Measurements from ENCODE around the gene CCNB3.
"Not testable (repeated sequence)": the region's sequence is repeated elsewhere in the genome, so short reads cannot be mapped to it uniquely, and the experiment has no call there.

CCNB3 gene

GRCh38 chrX:50204364-50204899 lies at the start of gene CCNB3:
Gene CCNB3 (plus strand): TSS chrX:50204765. CDS start chrX:50285164, 80,399 bp downstream.
- no peak for DNase-seq (ENCODE audit: low read depth, low spot score)

DNA sequence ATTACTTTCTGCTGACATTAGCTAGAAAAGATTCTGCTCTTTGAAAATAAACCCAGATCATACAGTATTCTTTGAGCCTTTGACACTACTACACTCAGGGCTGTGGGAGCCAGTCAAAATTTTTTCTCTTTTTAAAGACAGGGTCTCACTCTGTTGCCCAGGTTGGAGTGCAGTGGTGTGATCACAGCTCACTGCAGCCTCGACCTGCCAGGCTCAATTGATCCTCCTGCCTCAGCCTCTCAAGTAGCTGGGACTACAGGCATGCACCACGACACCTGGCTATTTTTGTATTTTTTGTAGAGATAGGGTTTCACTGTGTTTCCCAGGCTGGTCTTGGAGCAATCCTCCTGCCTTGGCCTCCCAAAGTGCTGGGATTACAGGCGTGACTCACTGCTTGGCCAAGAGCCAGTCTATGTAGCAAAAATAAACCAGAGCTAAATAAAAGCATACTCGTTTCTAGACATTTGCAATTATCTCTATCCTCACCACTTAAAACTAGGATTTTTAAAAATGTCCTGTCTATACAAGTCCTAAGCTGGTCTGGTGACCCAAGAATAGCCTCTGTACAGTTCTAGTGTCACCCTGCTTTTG lies 46.9 kb upstream of the CCNB3 start:
- DNase-seq (ENCODE audit: low read depth, low spot score), result no peak

DNA sequence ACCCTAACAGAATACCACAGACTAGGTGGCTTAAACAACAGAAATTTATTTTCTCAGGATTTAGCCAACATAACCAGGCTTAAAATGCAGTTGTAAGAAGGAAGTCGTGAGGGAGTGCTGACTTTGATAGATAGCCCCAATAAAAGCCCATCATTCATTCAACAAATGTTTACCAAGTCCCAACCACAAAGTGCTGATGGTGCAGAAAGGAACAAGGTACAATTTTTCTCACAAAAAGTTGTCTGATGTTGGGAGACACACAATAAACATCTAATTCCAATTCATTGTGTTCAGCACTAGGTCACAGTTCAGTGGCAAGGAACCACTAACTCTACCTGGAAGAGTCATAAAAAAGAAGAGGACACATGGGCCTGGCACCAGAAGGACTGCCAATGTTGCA lies 46.0 kb upstream of the CCNB3 start:
- no peak for DNase-seq (ENCODE audit: low read depth, low spot score)

GRCh38 chrX:50161127-50161526 lies 43.4 kb upstream of the CCNB3 start:
- DNase-seq (ENCODE audit: low read depth, low spot score), result no peak

DNA sequence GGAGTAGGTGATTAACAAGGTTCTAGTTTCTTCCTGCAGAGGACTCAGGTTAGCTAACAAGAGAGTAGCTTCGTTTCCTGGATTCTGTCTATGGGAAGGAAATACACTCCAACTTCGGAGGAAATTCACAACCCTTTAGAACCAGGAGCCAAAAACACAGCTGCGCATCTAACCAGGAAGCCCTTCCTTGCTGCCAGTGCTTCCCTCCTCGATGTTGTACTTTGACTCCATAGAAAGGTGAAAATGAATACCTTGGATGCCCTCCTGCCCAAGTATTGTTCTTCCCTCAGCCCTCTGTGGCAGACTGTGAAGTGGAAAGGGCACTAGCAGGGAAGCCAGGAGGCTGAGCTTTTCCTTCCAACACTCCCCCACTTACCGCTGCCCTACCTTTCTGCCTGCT lies 38.8 kb upstream of the CCNB3 start:
- DNase-seq (ENCODE audit: low read depth, low spot score), result no peak

DNA sequence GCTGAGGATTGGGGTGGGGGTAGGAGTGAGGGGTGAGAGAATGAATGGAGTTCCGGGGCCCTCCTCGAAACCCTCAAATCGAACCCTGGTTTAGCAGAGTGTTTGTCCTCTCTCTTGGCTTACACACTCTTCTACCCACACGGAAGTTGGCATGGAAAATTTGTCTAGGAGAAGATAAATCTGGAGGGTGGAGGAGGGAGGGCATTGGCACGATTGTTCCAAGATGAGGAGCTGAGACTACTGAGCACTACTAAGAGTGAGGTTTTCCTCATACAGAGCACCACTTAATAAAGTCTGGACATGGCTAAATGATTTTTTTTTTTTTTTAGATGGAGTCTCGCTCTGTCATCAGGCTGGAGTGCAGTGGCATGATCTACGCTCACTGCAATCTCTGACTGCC lies 37.2 kb upstream of the CCNB3 start:
- no peak for DNase-seq (ENCODE audit: low read depth, low spot score)

- DNase-seq (ENCODE audit: low read depth, low spot score), result no peak
These were observed 36.3 kb upstream of the CCNB3 start for GRCh38 chrX:50168241-50168687.

GRCh38 chrX:50169717-50170116 lies 34.8 kb upstream of the CCNB3 start:
- DNase-seq (ENCODE audit: low read depth, low spot score), result no peak

DNA sequence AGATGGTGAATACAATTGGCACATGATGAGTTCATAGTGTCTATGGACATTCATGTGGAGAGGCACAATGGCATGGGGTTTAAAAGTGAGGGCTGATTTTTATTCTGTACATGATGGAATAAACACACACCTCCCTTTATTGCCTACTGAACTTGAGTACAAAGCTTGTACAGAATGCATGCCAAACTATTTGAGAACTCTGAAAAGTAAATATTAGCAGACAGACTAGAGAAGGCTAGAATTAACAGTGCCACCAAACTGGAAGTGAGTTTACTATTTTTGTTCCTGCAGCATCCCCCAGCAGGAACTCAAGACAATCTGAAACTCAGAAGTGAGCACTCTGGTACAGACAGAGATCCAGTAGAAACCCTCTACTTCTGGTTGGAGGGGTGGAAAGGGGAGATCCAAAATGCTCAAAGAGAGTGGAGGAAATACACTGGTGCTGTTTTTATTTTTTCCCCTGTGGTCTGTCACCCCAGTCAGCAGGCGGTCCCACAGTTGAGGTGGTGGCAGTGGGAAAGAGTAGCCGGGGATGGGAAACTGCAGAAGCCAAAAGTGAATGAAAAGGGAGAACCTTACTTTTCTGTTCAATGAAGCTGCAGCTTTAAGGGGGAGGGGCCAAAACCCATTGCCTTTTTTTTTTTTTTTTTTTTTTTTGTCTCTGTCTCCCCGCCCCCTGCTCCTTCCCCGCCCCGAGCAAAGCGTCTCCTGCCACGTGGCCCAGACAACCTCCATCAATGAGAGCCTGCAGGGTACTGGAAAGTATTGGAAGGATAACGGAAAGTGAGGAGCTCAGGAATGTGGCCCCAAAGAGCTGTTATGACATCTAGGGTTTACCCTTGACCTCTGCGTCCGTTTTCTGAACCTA lies 24.3 kb upstream of the CCNB3 start:
- no peak for DNase-seq (ENCODE audit: low read depth, low spot score)

DNA sequence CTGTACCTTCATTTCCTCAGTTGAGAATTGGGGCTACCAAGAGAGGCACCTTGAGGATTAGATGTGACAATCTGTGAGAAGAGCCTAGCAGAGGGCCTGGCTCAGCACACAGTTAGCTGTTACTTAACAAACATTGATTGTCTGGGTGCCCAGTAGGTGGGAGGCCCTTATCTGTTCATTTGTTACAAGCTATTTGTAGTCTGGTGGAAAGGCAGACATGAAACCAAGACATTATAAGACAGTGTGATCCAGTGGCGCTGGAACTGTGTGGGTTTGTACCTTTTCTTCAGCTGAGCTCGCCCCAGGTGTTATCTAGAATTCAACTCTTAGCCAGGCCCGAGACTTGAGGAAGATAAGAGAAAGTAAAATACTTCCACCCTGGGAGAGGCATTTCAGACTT lies 20.7 kb upstream of the CCNB3 start:
- DNase-seq (ENCODE audit: low read depth, low spot score), result no peak

DNA sequence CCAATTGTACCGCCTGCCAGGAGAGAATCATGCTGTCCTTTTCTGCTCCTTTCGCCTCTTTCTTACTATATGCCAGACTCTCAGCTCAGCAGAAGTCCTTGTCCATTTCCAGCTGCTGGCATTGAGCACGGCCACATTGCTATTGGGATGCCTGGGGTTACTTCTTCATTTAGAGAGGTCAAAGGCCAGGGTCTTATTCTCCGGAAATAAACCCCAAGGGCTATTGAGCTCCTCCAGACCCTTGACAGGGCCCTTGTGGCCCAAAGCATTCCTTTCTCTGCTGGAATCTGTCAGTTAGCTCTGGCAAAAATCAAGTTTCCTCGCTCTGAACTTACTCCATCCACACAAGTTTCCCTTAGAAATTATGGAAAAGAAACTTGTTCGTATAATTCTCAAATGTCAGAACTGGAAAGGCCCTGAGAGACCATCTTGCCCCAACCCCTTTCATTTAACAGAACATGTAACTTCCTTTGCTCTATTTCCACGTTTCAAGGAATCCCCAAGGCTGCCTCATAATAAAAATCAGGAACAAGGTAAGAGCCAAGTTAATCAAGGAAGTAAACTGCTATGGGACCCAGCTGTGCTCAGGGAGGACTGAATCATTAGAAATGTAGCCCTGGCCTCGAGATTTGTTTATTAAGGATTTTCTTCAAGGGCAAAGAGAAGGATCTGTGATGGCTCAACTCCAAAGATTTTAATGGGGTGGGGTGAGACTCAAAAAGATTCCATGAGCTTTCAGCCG lies 15.5 kb upstream of the CCNB3 start:
- DNase-seq (ENCODE audit: low read depth, low spot score), result no peak

DNA sequence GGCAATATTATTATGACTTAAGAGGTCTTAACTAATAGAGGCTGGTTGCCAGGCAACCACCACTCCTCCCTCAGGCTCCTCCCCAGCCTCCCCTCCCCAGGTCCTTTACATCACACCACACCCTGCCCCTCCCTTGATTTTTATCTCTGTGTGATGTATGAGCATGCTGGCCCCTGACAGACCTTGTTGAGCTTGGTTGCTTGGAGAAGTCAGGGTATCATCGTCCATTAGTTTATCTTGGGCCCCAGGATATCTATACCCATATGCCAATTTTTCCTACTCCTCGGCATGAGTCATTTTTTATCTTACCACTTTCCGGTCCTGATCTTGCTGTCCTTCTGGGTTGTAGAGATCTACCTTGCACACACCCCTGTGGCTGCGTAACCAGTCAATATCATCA lies 6.2 kb upstream of the CCNB3 start:
- DNase-seq (ENCODE audit: low read depth, low spot score), result no peak

GRCh38 chrX:50200907-50201306 lies 3.7 kb upstream of the CCNB3 start, which contains the start of gene AKAP4:
Gene AKAP4 (minus strand): TSS chrX:50201007. CDS start chrX:50200889, 118 bp downstream.
- DNase-seq (ENCODE audit: low read depth, low spot score), result no peak

DNA sequence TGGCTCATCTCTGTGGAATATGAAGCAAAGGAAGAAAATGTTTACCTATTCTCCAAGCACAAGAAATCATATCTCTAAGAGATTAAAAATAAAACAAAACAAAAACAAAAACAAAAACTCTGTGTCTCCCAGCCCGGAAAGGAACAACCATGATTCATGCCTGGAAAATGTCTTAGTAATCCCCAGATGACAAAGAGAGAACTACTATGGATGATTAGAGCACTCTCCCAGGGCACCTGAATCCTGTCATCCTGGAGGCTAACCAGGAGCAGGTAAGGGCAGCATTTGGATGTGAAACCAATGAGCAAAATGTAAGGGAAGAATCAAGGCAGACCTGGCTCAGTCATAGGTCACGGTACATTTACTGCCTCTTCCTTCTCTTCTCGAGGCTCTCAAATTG lies 2.0 kb upstream of the CCNB3 start:
- DNase-seq (ENCODE audit: low read depth, low spot score), result no peak

DNA sequence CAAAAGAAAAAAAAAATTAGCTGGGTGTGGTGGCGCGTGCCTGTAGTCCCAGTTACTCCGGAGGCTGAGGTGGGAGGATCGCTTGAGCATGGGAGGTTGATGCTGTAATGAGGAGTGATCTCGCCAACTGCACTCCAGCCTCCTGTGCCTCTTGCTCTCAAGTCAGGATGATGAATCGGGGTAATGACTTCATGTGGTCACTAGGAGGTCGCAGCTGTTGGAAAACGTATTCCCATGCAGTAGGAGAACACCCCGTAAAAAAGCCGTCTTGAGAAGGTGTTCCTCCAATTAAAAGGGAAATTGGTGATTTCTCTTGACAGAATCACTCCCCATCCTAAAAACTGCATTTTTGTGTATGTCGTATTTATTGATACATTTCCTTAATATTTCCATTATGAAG lies 2.2 kb downstream of the CCNB3 start:
- no peak for DNase-seq (ENCODE audit: low read depth, low spot score)

GRCh38 chrX:50211510-50211909 lies 6.9 kb downstream of the CCNB3 start:
- DNase-seq (ENCODE audit: low read depth, low spot score), result no peak

DNA sequence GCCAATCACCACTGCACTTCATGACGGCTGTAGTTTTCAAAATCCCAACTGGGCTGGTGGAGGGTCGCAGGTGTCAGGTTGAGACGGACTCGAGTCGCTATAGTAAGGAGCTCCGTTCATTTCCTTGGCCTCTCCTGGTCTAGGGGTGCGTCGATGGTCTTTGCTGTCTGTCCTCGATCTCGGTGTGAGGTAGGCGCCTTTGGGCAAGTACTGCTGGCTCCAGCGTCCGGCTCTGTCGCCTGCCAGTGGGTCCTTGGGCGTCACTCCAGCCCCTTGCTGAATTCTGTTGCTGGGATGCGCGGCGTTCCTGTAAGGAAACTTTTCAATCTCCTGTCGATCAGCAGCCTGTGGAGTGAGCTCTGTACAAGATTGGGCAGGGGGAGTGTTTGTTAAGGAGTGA lies 76.7 kb downstream of the CCNB3 start:
- DNase-seq (ENCODE audit: low read depth, low spot score), result no peak

- DNase-seq (ENCODE audit: low read depth, low spot score), result no peak
These were observed 122.7 kb downstream of the CCNB3 start for GRCh38 chrX:50327235-50327634.

DNA sequence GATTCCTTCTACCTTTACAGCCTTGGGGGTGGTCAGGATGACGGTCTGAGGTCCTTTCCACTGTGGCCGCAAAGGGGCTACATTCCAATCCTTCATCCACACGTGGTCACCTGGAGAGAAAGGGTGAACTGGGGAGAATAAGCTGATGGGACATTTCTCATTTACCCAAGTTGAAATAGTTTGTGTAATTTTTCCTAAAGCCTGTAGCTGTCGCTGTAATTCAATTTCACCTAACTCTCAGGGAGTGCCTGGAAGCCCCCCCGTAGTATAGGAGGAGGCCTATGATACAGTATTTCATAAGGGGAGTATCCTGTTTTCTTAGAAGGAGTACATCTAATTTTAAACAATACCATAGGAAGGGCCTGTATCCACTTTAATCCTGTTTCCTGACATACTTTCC lies 128.1 kb downstream of the CCNB3 start:
- DNase-seq (ENCODE audit: low read depth, low spot score), result not testable (repeated sequence)

- no peak for DNase-seq (ENCODE audit: low read depth, low spot score)
These were observed 128.7 kb downstream of the CCNB3 start for GRCh38 chrX:50333308-50333707.

GRCh38 chrX:50343917-50344316 lies 139.4 kb downstream of the CCNB3 start:
- no peak for DNase-seq (ENCODE audit: low read depth, low spot score)

- no peak for DNase-seq (ENCODE audit: low read depth, low spot score)
These were observed 168.4 kb downstream of the CCNB3 start for GRCh38 chrX:50372966-50373365.
